ENCODE measurements around the gene TAMM41. TPM values are rescaled to one million over a fixed set of nuclear protein-coding genes. Genes with fewer than 3 reads are reported as not detected.

Gene TAMM41
- total and polyA plus RNA-seq, 4 experiments from 2014 or later: 25.5 to 52.2 (median 41.0) TPM

DNA sequence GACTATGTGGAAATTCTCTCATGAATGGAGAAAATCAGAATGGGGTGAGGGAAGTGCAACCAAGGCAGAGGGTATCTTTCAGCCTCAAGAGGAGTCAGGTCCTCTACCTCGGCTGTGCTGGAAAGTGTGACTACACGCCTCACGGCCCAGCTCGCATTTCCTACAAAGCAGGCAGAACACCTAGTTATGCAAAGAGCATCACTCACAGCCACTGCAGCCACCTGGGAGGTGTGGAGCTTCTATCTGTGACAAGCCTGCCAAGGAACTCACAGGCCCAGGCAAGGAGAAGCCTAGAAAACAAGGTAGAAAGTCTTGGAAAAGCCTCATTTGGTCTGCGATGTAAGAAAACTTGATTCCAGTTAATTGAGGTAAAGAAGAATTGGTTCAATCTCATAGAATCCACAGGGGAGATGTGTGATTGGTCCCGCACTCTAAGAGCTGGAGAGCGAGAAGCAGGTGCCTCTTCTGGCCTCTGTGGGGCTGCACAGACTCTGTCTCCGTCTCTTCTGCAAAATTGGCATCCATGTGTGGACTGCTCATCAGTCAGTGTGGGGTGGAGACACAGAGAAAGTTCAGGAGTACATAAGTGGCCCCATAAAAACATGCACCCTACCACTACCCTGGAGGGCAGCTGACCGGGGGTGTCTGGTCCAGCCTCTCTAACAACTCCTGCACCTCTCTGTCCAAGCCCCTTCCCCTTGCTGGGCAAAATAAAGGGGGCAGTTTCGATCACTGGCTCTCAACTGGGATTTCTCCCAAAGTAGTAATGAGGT lies 76.8 kb downstream of the TAMM41 start:
- Mint-ChIP-seq H3K27ac (peak overlapping the region; percentile 58 to 94 (median 82)), H3K36me3 (no peaks in the 10 kb centered on the region), H3K4me3 (peak overlapping the region; percentile 37 to 89 (median 61)), H3K27me3 (no peaks in the 10 kb centered on the region), H3K4me1 (peaks cover 14 to 29% (median 20%) of the 10 kb centered on the region in 4 donors), H3K9me3 (no peaks in the 10 kb centered on the region)
- Histone ChIP-seq H3K27me3 (ENCODE audit: insufficient read depth, low read length) (no peaks in the 10 kb centered on the region), H3K27ac (ENCODE audit: low read depth, low read length) (no peak overlapping the region), H3K36me3 (ENCODE audit: insufficient read depth, low read length) (no peaks in the 10 kb centered on the region), H3K4me1 (ENCODE audit: insufficient read depth, low read length) (peaks cover 24% of the 10 kb centered on the region), H3K9me3 (ENCODE audit: control insufficient read depth in 1 of 2, low read length in 2 of 2) (no peaks in the 10 kb centered on the region), H3K4me3 (ENCODE audit: low read length in 2 of 2) (peak overlapping the region; percentile 4 to 23)
- ChIA-PET CTCF (ENCODE audit: partially characterized antibody) (interaction anchor here (1.0 kb wide), 1 partner anchor 14 kb away, joined by 4 read pairs; no protein-coding TSS in a partner anchor), POLR2A (ENCODE audit: partially characterized antibody) (interaction anchor here (0.9 to 1.5 kb wide), 5 partner anchors 14 to 126 kb away, joined by 3 to 12 read pairs (median 6); partner anchors contain the start of genes TAMM41 and VGLL4)
- intact Hi-C loops (cut with micrococcal nuclease): loop anchor here (1.0 kb wide), 1 partner anchor 51 kb away; no protein-coding TSS in a partner anchor
- DNase-seq: no peak

DNA sequence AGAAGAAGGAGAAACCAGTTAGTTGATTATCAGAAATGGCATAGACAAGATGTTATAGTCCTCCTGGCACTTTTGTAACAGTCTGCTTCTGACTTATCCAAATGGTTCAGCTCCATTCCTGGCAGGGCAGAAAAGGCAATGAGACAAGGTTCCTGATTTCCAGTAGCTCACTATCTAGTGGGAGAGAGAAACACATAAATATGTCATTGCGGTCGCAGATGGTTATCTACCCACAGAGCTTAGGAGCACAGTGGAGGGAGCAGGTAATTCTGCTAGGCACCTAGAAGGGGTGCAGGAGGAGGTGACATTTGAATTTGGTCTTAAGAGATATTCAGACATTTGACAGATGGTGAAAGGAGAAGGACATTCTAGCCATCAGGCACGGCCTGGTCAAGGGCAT lies 78.1 kb downstream of the TAMM41 start:
- Mint-ChIP-seq H3K4me1 (peaks cover 16 to 31% (median 21%) of the 10 kb centered on the region in 4 donors), H3K9me3 (no peaks in the 10 kb centered on the region), H3K4me3 (peak overlapping the region in 1 of 8 donors; percentile 11), H3K27me3 (no peaks in the 10 kb centered on the region), H3K36me3 (no peaks in the 10 kb centered on the region), H3K27ac (peak overlapping the region in 5 of 7 donors; percentile 14 to 92 (median 33))
- H3K36me3 ChIP-seq (ENCODE audit: insufficient read depth, low read length): no peaks in the 10 kb centered on the region
- ChIA-PET POLR2A (ENCODE audit: partially characterized antibody) (no interaction called here), CTCF (ENCODE audit: partially characterized antibody) (no interaction called here)
- intact Hi-C loops (cut with micrococcal nuclease): no loop called here
- no peak for DNase-seq
- no peak overlapping the region for H3K4me3 ChIP-seq (ENCODE audit: low read length in 2 of 2)
- no peaks in the 10 kb centered on the region for H3K27me3 ChIP-seq (ENCODE audit: insufficient read depth, low read length)
- no peaks in the 10 kb centered on the region for H3K9me3 ChIP-seq (ENCODE audit: control insufficient read depth in 1 of 2, low read length in 2 of 2)
- H3K27ac ChIP-seq (ENCODE audit: low read depth, low read length): no peak overlapping the region
- H3K4me1 ChIP-seq (ENCODE audit: insufficient read depth, low read length): peaks cover 27% of the 10 kb centered on the region

DNA sequence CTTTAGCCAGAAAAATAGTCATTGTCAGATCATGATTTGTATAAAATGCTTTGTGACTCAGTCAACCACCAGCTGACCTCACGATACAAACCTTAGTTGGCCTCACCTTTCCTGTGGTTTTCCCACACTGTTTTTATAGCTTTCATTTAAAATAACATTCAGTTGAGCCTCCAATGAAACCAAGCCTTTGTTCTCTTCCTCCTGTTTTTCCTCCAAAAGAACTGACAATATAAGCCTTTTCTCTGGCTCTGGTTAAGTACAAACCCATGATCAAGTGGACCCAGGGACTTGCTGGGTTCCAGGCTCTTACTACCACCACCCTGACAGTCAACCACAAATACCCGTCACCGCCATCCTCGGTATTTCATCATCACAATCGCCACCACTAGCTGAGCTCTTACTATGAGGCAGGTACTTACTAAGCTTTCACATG lies 81.7 kb downstream of the TAMM41 start:
- Mint-ChIP-seq H3K36me3 (no peaks in the 10 kb centered on the region), H3K27me3 (peaks cover 0 to 1% of the 10 kb centered on the region in 2 donors), H3K4me1 (peaks cover 7 to 16% (median 10%) of the 10 kb centered on the region in 4 donors), H3K4me3 (peak overlapping the region in 5 of 8 donors; percentile 6 to 72 (median 40)), H3K27ac (peak overlapping the region in 5 of 7 donors; percentile 2 to 82 (median 22)), H3K9me3 (no peaks in the 10 kb centered on the region)
- no peaks in the 10 kb centered on the region for H3K27me3 ChIP-seq (ENCODE audit: insufficient read depth, low read length)
- no peak overlapping the region for H3K4me3 ChIP-seq (ENCODE audit: low read length in 2 of 2)
- peaks cover 14% of the 10 kb centered on the region for H3K4me1 ChIP-seq (ENCODE audit: insufficient read depth, low read length)
- ChIA-PET CTCF (ENCODE audit: partially characterized antibody) (no interaction called here), POLR2A (ENCODE audit: partially characterized antibody) (interaction anchor here (0.8 kb wide), 1 partner anchor 19 kb away, joined by 3 read pairs; no protein-coding TSS in a partner anchor)
- H3K27ac ChIP-seq (ENCODE audit: low read depth, low read length): no peak overlapping the region
- DNase-seq: no peak
- H3K36me3 ChIP-seq (ENCODE audit: insufficient read depth, low read length): no peaks in the 10 kb centered on the region
- intact Hi-C loops (cut with micrococcal nuclease): no loop called here
- H3K9me3 ChIP-seq (ENCODE audit: control insufficient read depth in 1 of 2, low read length in 2 of 2): no peaks in the 10 kb centered on the region

DNA sequence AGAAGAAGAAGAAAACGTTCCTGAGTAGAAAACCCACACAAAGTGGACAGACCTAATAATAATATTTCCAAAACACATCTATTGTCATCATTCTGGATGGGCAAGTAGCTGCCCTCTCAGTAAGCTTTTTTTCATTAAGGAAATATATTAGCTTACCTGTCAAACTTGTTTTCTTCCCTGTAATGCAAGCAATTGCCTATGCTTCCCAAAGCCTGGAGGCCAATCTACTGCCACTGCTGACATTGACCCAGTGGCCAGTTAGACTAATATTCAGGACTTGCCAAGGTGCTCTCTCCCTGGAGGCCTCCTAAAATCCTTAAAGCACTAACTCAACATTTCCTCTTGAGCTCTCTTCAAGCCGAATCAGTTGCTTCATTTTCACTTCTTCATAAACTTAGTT lies 86.7 kb downstream of the TAMM41 start:
- H3K27me3 Mint-ChIP-seq: peaks cover 0 to 1% of the 10 kb centered on the region in 2 donors

DNA sequence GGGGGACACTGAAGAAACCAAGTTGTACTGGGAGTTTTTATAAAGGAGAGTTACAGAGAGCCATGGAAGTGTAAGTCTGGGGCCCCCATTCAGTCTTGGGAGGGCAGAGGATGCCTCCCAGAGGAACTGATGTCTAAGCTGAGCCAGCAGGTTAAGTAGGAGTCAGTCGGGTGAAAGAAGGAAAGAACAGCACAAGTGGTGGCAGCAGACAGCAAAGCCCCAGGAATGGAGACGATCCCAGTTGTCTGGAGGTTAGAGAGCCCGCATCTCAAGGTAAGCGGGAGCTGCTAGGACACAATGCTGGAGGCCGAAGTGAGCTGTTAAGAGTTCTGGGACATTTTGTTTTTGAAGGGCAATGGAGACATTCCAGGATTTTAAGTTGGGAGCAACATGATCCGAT lies 88.8 kb downstream of the TAMM41 start:
- H3K27ac ChIP-seq (ENCODE audit: low read depth, low read length): no peak overlapping the region
- H3K27ac Mint-ChIP-seq: no peak overlapping the region
- H3K9me3 Mint-ChIP-seq: peaks cover 0 to 2% (median 0%) of the 10 kb centered on the region in 8 donors
- no peaks in the 10 kb centered on the region for H3K27me3 ChIP-seq (ENCODE audit: insufficient read depth, low read length)
- H3K4me1 Mint-ChIP-seq: no peaks in the 10 kb centered on the region
- H3K36me3 Mint-ChIP-seq: no peaks in the 10 kb centered on the region
- no peak overlapping the region for H3K4me3 Mint-ChIP-seq
- H3K4me3 ChIP-seq (ENCODE audit: low read length in 2 of 2): no peak overlapping the region
- ChIA-PET POLR2A (ENCODE audit: partially characterized antibody) (no interaction called here), CTCF (ENCODE audit: partially characterized antibody) (no interaction called here)
- no peaks in the 10 kb centered on the region for H3K36me3 ChIP-seq (ENCODE audit: insufficient read depth, low read length)
- H3K27me3 Mint-ChIP-seq: peaks cover 0 to 1% of the 10 kb centered on the region in 2 donors
- intact Hi-C loops (cut with micrococcal nuclease): no loop called here
- H3K4me1 ChIP-seq (ENCODE audit: insufficient read depth, low read length): no peaks in the 10 kb centered on the region
- no peak for DNase-seq
- no peaks in the 10 kb centered on the region for H3K9me3 ChIP-seq (ENCODE audit: control insufficient read depth in 1 of 2, low read length in 2 of 2)

More for the DNA sequence above, 86.7 kb downstream of the TAMM41 start:
- H3K4me1 Mint-ChIP-seq: peaks cover 2 to 3% (median 3%) of the 10 kb centered on the region in 4 donors
- DNase-seq: no peak
- Histone ChIP-seq H3K4me1 (ENCODE audit: insufficient read depth, low read length) (peaks cover 3% of the 10 kb centered on the region), H3K4me3 (ENCODE audit: low read length in 2 of 2) (no peak overlapping the region), H3K27me3 (ENCODE audit: insufficient read depth, low read length) (no peaks in the 10 kb centered on the region), H3K36me3 (ENCODE audit: insufficient read depth, low read length) (no peaks in the 10 kb centered on the region), H3K9me3 (ENCODE audit: control insufficient read depth in 1 of 2, low read length in 2 of 2) (no peaks in the 10 kb centered on the region), H3K27ac (ENCODE audit: low read depth, low read length) (no peak overlapping the region)
- CTCF ChIA-PET (ENCODE audit: partially characterized antibody): no interaction called here
- H3K36me3 Mint-ChIP-seq: no peaks in the 10 kb centered on the region
- intact Hi-C loops (cut with micrococcal nuclease): no loop called here
- H3K27ac Mint-ChIP-seq: no peak overlapping the region
- H3K4me3 Mint-ChIP-seq: no peak overlapping the region
- H3K9me3 Mint-ChIP-seq: no peaks in the 10 kb centered on the region
- POLR2A ChIA-PET (ENCODE audit: partially characterized antibody): no interaction called here

DNA sequence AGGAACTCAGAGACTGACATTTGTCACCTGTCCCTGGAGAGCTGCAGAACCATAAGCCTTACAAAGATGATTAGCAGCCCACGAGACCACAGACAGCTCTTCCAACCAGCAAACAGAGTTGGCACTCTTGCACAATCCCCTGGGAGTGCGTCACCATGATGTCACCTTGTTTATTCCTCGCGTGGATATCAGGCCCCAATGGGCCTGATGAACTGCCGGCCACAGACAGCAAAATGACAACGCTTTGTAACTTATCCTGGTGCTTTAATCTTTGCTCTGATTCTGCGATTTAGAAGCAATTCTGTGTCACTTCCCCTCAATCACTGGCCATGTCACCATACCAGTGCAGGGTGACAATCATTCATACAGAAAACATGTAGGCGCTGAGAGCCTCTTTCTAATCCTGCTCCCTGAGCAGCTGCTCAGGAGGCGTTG lies 89.2 kb downstream of the TAMM41 start:
- intact Hi-C loops (cut with micrococcal nuclease): no loop called here
- Histone ChIP-seq H3K36me3 (ENCODE audit: insufficient read depth, low read length) (no peaks in the 10 kb centered on the region), H3K9me3 (ENCODE audit: control insufficient read depth in 1 of 2, low read length in 2 of 2) (no peaks in the 10 kb centered on the region), H3K27ac (ENCODE audit: low read depth, low read length) (no peak overlapping the region), H3K27me3 (ENCODE audit: insufficient read depth, low read length) (no peaks in the 10 kb centered on the region), H3K4me1 (ENCODE audit: insufficient read depth, low read length) (no peaks in the 10 kb centered on the region), H3K4me3 (ENCODE audit: low read length in 2 of 2) (no peak overlapping the region)
- Mint-ChIP-seq H3K4me3 (no peak overlapping the region), H3K9me3 (peaks cover 0 to 2% (median 0%) of the 10 kb centered on the region in 8 donors), H3K27ac (no peak overlapping the region), H3K36me3 (no peaks in the 10 kb centered on the region), H3K27me3 (peaks cover 0 to 1% of the 10 kb centered on the region in 2 donors), H3K4me1 (no peaks in the 10 kb centered on the region)
- ChIA-PET POLR2A (ENCODE audit: partially characterized antibody) (no interaction called here), CTCF (ENCODE audit: partially characterized antibody) (no interaction called here)
- no peak for DNase-seq

DNA sequence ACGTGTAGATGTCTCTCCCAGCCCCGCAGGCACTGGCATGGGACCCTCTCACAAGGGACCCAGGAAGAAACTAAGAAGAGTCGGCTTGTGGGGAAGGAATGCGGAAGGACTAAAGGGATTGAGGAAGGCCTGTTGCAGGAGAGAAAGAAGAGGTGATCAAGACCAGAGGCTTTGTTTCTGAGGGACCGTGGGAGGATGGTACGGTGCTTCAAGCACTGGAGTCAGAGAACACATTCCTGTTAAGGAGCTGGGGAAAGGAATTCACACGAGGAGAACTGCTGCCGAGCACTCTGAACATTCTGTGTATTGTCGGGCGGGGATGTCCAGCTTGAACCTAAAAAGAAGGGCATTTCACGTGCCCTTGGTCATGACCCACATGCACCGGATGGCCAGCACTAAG lies 91.4 kb downstream of the TAMM41 start:
- no peak overlapping the region for H3K27ac Mint-ChIP-seq
- H3K4me3 ChIP-seq (ENCODE audit: low read length in 2 of 2): no peak overlapping the region
- CTCF ChIA-PET (ENCODE audit: partially characterized antibody): interaction anchor here (1.3 kb wide), 1 partner anchor 49 kb away, joined by 3 read pairs; no protein-coding TSS in a partner anchor
- H3K9me3 ChIP-seq (ENCODE audit: control insufficient read depth in 1 of 2, low read length in 2 of 2): no peaks in the 10 kb centered on the region
- H3K4me1 Mint-ChIP-seq: no peaks in the 10 kb centered on the region
- POLR2A ChIA-PET (ENCODE audit: partially characterized antibody): no interaction called here
- no peaks in the 10 kb centered on the region for H3K4me1 ChIP-seq (ENCODE audit: insufficient read depth, low read length)
- no peaks in the 10 kb centered on the region for H3K36me3 ChIP-seq (ENCODE audit: insufficient read depth, low read length)
- H3K36me3 Mint-ChIP-seq: no peaks in the 10 kb centered on the region
- intact Hi-C loops (cut with micrococcal nuclease): no loop called here
- no peak for DNase-seq
- peaks cover 0 to 1% of the 10 kb centered on the region in 2 donors for H3K27me3 Mint-ChIP-seq
- H3K27ac ChIP-seq (ENCODE audit: low read depth, low read length): no peak overlapping the region
- no peaks in the 10 kb centered on the region for H3K27me3 ChIP-seq (ENCODE audit: insufficient read depth, low read length)
- peaks cover 0 to 2% (median 0%) of the 10 kb centered on the region in 8 donors for H3K9me3 Mint-ChIP-seq
- H3K4me3 Mint-ChIP-seq: no peak overlapping the region
